Astrocyte (in vitro differentiated cells and primary cell): ENCODE data around the gene NSF. TPM values are rescaled to one million over a fixed set of nuclear protein-coding genes. Genes with fewer than 3 reads are reported as not detected.
"Not testable (repeated sequence)": the region's sequence is repeated elsewhere in the genome, so short reads cannot be mapped to it uniquely, and the experiment has no call there.

ENCODE experiments used
- DNase-seq: peaks from one replicate; pipeline ENCODE4 v3.0.0-alpha.2; 2010; ENCODE audit warnings: low read depth
- FAIRE-seq: peaks from 2 replicates; lab custom pipeline; 2011; peaks lifted over from hg19 to GRCh38; lab: Jason Lieb, UNC
- H2AFZ ChIP-seq: 2 replicates; pipeline ENCODE4 v1.6.0; 2012; ENCODE audit warnings: low read depth, low read length, inconsistent platforms
- H3K27ac ChIP-seq: 2 replicates; pipeline ENCODE4 v1.5.1; 2011; ENCODE audit warnings: low read depth, low read length, inconsistent platforms
- H3K27me3 ChIP-seq: 2 replicates; pipeline ENCODE4 v1.6.0; 2011; ENCODE audit warnings: low read length, inconsistent platforms; ENCODE audit not compliant: insufficient read depth
- H3K36me3 ChIP-seq: 2 replicates; pipeline ENCODE4 v1.5.1; 2011; ENCODE audit warnings: low read length, inconsistent platforms; ENCODE audit not compliant: insufficient read depth
- H3K4me1 ChIP-seq: 2 replicates; pipeline ENCODE4 v1.5.1; 2011; ENCODE audit warnings: low read length, inconsistent platforms; ENCODE audit not compliant: insufficient read depth
- H3K4me2 ChIP-seq: 2 replicates; pipeline ENCODE4 v1.6.0; 2012; ENCODE audit warnings: low read length, inconsistent platforms
- H3K4me3 ChIP-seq: 2 replicates; pipeline ENCODE4 v1.5.1; 2011; ENCODE audit warnings: low read depth, mild to moderate bottlenecking, low read length, inconsistent platforms; ENCODE audit not compliant: insufficient read depth
- H3K79me2 ChIP-seq: 2 replicates; pipeline ENCODE4 v1.6.0; 2012; ENCODE audit warnings: mild to moderate bottlenecking, low read length, inconsistent platforms; ENCODE audit not compliant: insufficient read depth
- H3K9ac ChIP-seq: 2 replicates; pipeline ENCODE4 v1.6.0; 2012; ENCODE audit warnings: mild to moderate bottlenecking, low read length, inconsistent platforms
- H3K9me3 ChIP-seq: 2 replicates; pipeline ENCODE4 v1.5.1; 2012; ENCODE audit warnings: low read depth, mild to moderate bottlenecking, low read length, inconsistent platforms; ENCODE audit not compliant: insufficient read depth
- H4K20me1 ChIP-seq: 2 replicates; pipeline ENCODE4 v1.6.0; 2012; ENCODE audit warnings: low read length, inconsistent platforms; ENCODE audit not compliant: insufficient read depth
- H3K27ac Mint-ChIP-seq: one replicate; pipeline ENCODE4 v1.8.0; 2021; ENCODE audit warnings: mild to moderate bottlenecking, mixed read lengths; ENCODE audit not compliant: unreplicated experiment
- H3K27me3 Mint-ChIP-seq: one replicate; pipeline ENCODE4 v1.8.0; 2021; ENCODE audit warnings: low read depth, mixed read lengths; ENCODE audit not compliant: unreplicated experiment
- H3K36me3 Mint-ChIP-seq: one replicate; pipeline ENCODE4 v1.8.0; 2021; ENCODE audit warnings: low read depth, mixed read lengths; ENCODE audit not compliant: unreplicated experiment
- H3K4me1 Mint-ChIP-seq: one replicate; pipeline ENCODE4 v1.8.0; 2021; ENCODE audit warnings: low read depth, mixed read lengths; ENCODE audit not compliant: unreplicated experiment
- H3K4me3 Mint-ChIP-seq: one replicate; pipeline ENCODE4 v1.8.0; 2021; ENCODE audit warnings: mild to moderate bottlenecking, moderate library complexity, mixed read lengths; ENCODE audit not compliant: unreplicated experiment
- H3K9me3 Mint-ChIP-seq: one replicate; pipeline ENCODE4 v1.8.0; 2021; ENCODE audit warnings: mild to moderate bottlenecking, mixed read lengths; ENCODE audit not compliant: unreplicated experiment
- total RNA-seq: library from RNA; stranded (reverse); gene quantifications from 2 replicates; pipeline ENCODE4 v1.2.1, GENCODE V29; 2021

The NSF gene
- total RNA-seq, 1 donor from 2014 or later = 83.4 TPM

DNA sequence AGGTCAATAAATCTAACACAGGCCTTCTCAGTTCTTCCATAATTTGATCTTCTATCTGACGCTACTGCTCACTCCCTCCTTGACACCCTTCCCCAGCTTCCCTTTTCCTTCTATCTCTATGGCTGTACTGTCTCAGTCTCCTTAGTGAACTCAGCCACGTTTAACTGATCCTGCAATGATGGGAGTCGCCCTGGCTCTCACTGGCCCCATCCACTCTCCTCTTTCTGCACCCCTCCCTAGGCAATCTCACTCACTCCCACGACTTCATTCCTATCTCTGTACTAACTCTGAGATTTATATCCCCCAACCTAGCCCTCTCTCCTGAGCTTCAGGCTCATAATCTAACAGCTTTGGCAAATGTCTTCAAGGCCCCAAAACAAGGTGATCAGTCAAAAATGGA, 18.7 kb upstream of the NSF start:
- H3K27ac ChIP-seq, H3K27ac Mint-ChIP-seq, H3K36me3 Mint-ChIP-seq, FAIRE-seq, DNase-seq, H2AFZ ChIP-seq, H3K4me3 ChIP-seq, H3K27me3 ChIP-seq, H3K4me2 ChIP-seq, H3K9me3 Mint-ChIP-seq, H3K9ac ChIP-seq, H3K79me2 ChIP-seq, H3K27me3 Mint-ChIP-seq, H3K9me3 ChIP-seq, H3K4me1 ChIP-seq, H3K4me3 Mint-ChIP-seq, H3K4me1 Mint-ChIP-seq, H4K20me1 ChIP-seq, H3K36me3 ChIP-seq: not testable (repeated sequence)

DNA sequence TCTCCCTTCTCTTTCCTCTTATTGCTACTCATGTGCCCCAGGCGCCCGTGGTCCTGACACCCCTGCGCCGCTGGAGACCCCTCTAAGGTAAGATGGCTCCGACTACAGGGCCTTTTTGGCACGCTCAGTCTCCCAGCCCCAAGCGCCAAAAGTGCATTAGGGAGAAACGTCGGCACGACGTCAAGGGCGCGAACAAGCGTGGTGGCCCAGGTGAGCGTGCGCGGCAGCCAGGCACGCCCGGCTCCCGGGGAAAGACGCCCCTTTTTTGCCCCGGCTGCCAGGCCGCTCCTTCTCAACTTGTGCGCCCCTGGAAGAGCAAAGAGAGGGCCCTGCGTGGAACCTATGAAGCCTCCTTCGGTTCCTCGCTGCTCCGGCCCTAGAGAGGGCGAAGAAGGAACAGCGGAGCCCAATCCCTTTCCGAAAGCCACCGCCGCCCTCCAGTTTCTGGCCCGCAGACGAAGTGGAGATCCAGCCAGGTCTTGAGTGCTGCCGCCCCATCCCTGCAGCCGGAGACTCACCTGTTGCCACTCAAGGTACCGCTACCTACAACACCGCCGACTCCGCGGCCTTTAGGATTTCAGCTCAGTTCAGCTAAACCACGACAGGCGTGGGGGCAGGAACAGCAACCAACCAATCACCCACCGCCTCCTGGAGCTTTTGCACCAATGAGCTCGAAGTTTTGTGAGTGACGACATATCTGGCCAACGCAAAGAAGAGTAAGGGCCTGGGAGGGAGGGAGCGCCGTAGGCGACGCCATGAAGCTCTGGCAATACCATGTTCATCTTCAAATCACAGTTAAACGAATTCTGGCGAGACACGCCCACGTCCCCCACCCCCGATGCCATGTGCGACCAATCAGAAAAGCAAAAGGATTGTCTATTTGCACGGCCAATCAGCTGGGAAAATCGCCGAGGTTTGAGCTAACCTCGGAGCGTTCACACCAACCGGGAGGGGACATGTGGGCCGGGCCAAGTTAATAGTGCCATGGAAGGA, 11.1 kb upstream of the NSF start, which contains the start of gene ARL17A:
TSS of gene ARL17A (minus strand) at position 609 of the 993 bp plus-strand sequence. CDS start 3,369 bp downstream, outside the sequence.
- not testable (repeated sequence) for H3K9me3 Mint-ChIP-seq, H3K4me1 Mint-ChIP-seq, H3K4me3 ChIP-seq, H3K4me3 Mint-ChIP-seq, H3K36me3 ChIP-seq, H4K20me1 ChIP-seq, H3K27me3 ChIP-seq, H3K27ac Mint-ChIP-seq, H3K79me2 ChIP-seq, H3K27me3 Mint-ChIP-seq, H3K4me1 ChIP-seq, H2AFZ ChIP-seq, H3K9me3 ChIP-seq, H3K36me3 Mint-ChIP-seq, H3K27ac ChIP-seq, H3K9ac ChIP-seq, DNase-seq
- peak within 1 kb of the TSS; percentile 60 for H3K4me2 ChIP-seq
- peak; percentile 100 for FAIRE-seq

DNA sequence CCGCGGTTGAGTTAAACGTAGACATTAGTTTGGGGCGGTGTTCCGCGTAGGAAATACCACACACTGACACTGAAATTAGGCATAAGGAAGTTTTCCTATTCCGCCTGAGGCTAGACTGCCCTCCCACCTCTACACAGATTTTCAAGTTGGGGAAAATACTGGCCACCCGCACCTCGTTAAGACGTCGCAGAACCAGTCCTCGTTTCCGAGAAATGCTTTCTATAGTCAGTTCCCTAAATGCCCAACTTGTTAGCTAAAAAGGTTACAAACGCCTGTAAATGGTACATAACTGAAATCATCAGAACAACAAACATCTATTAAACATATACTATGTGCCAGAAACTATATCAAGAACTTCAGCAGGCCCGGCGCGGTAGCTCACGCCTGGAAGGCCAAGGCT, 10.4 kb upstream of the NSF start:
- DNase-seq, H3K27ac Mint-ChIP-seq, H3K4me1 Mint-ChIP-seq, H3K9ac ChIP-seq, H3K9me3 Mint-ChIP-seq, H3K27ac ChIP-seq, H3K4me3 Mint-ChIP-seq, FAIRE-seq, H3K4me3 ChIP-seq, H3K27me3 Mint-ChIP-seq, H3K36me3 Mint-ChIP-seq, H3K27me3 ChIP-seq, H3K36me3 ChIP-seq, H2AFZ ChIP-seq, H4K20me1 ChIP-seq, H3K9me3 ChIP-seq, H3K4me1 ChIP-seq, H3K79me2 ChIP-seq: not testable (repeated sequence)
- H3K4me2 ChIP-seq = peak overlapping the region; percentile 60

GRCh38 chr17:46585444-46585843, 5.0 kb upstream of the NSF start:
- H3K4me3 Mint-ChIP-seq, H3K4me3 ChIP-seq, H4K20me1 ChIP-seq, H3K27ac ChIP-seq, H3K9me3 ChIP-seq, H3K4me1 ChIP-seq, H3K27ac Mint-ChIP-seq, H3K9me3 Mint-ChIP-seq, H3K4me2 ChIP-seq, H3K27me3 Mint-ChIP-seq, H3K9ac ChIP-seq, H3K79me2 ChIP-seq, H3K36me3 Mint-ChIP-seq, FAIRE-seq, H3K4me1 Mint-ChIP-seq, H2AFZ ChIP-seq, DNase-seq, H3K36me3 ChIP-seq, H3K27me3 ChIP-seq: not testable (repeated sequence)

- not testable (repeated sequence) for H3K27ac Mint-ChIP-seq
These were observed 863 bp downstream of the NSF start for GRCh38 chr17:46591332-46591731.

GRCh38 chr17:46598344-46598931, 8.0 kb downstream of the NSF start:
- H3K27me3 ChIP-seq, H3K27me3 Mint-ChIP-seq, H3K9ac ChIP-seq, H3K79me2 ChIP-seq, H3K4me1 ChIP-seq, H3K9me3 ChIP-seq, H2AFZ ChIP-seq, H3K4me3 ChIP-seq, H3K36me3 ChIP-seq, H3K36me3 Mint-ChIP-seq, H3K4me1 Mint-ChIP-seq, H3K4me3 Mint-ChIP-seq, H3K9me3 Mint-ChIP-seq, H3K4me2 ChIP-seq, H3K27ac Mint-ChIP-seq, H4K20me1 ChIP-seq, DNase-seq, H3K27ac ChIP-seq: not testable (repeated sequence)
- FAIRE-seq = peak; percentile 97

More at GRCh38 chr17:46591332-46591731, 863 bp downstream of the NSF start:
- not testable (repeated sequence) for H3K9me3 ChIP-seq, H3K4me1 ChIP-seq, H3K27ac ChIP-seq, H3K9ac ChIP-seq, H3K27me3 Mint-ChIP-seq, H3K36me3 Mint-ChIP-seq, H3K27me3 ChIP-seq, H3K4me1 Mint-ChIP-seq, H4K20me1 ChIP-seq, H2AFZ ChIP-seq, H3K9me3 Mint-ChIP-seq, H3K4me3 ChIP-seq, DNase-seq, H3K4me3 Mint-ChIP-seq, H3K79me2 ChIP-seq, H3K4me2 ChIP-seq, H3K36me3 ChIP-seq
- peak; percentile 81 for FAIRE-seq
